ENCODE data around the gene EXO1. TPM values are rescaled to one million over a fixed set of nuclear protein-coding genes. Genes with fewer than 3 reads are reported as not detected.

The EXO1 gene
- total RNA-seq, 1 experiment from 2014 or later = 26.3 TPM

GRCh38 chr1:241891296-241891695 is 43.3 kb downstream of the EXO1 start:
- intact Hi-C loops (cut with micrococcal nuclease; ENCODE audit: unreplicated experiment) = no loop called here
- in situ Hi-C loops (cut with HindIII; ENCODE audit: low pct_unique_long_range_greater_than_20kb, low sequenced_read_pairs) = no loop called here
- ATAC-seq (no peak), DNase-seq (ENCODE audit: low read depth, low spot score) (no peak)
- H3K9me3 ChIP-seq (ENCODE audit: control insufficient read depth, insufficient read depth, low read depth, low read length) = no peaks in the 10 kb centered on the region
- no peak overlapping the region for H3K27ac ChIP-seq (ENCODE audit: low read length)
- CTCF ChIA-PET = no interaction called here
- TF ChIP-seq CTCF (IDR thresholded peaks at IDR 0.05) = no peak
- TF ChIP-seq POLR2AphosphoS5 (IDR thresholded peaks at IDR 0.05; ENCODE audit: low read depth, low read length) = no peak
- TF ChIP-seq SIN3A (IDR thresholded peaks at IDR 0.05; ENCODE audit: borderline replicate concordance, insufficient read depth, low read depth, low read length) = no peak
- TF ChIP-seq TCF7L2 (IDR thresholded peaks at IDR 0.05; ENCODE audit: low read depth, low read length) = no peak
- TF ChIP-seq REST (IDR thresholded peaks at IDR 0.05; ENCODE audit: insufficient read depth in 1 of 2, low read depth in 2 of 2, low read length in 1 of 2) = no peak
- no peaks in the 10 kb centered on the region for H3K4me1 ChIP-seq (ENCODE audit: control insufficient read depth, insufficient read depth, low read length)
- no peaks in the 10 kb centered on the region for H3K27me3 ChIP-seq (ENCODE audit: control insufficient read depth, insufficient read depth, low read length)
- no peak overlapping the region for H3K4me3 ChIP-seq (ENCODE audit: low read depth in 2 of 2, low read length in 2 of 2)
- no TSS peak for BruUV-seq (replicated peaks)
- H3K36me3 ChIP-seq (ENCODE audit: control insufficient read depth, insufficient read depth, low read length) = peaks cover 4% of the 10 kb centered on the region; the same call in 1 of the 2 replicates
- POLR2A ChIA-PET = interaction anchor here (0.6 kb wide), 1 partner anchor 299 kb away, joined by 3 read pairs; no protein-coding TSS in a partner anchor

GRCh38 chr1:241894016-241894415 is 46.0 kb downstream of the EXO1 start:
- ATAC-seq (no peak), DNase-seq (ENCODE audit: low read depth, low spot score) (no peak)
- BruUV-seq (replicated peaks) = no TSS peak
- no peaks in the 10 kb centered on the region for H3K9me3 ChIP-seq (ENCODE audit: control insufficient read depth, insufficient read depth, low read depth, low read length)
- H3K36me3 ChIP-seq (ENCODE audit: control insufficient read depth, insufficient read depth, low read length) = 0 out of 2 replicates have a peak, but pooled peaks cover 4% of the 10 kb centered on the region
- H3K4me3 ChIP-seq (ENCODE audit: low read depth in 2 of 2, low read length in 2 of 2) = no peak overlapping the region
- no peaks in the 10 kb centered on the region for H3K4me1 ChIP-seq (ENCODE audit: control insufficient read depth, insufficient read depth, low read length)
- H3K27me3 ChIP-seq (ENCODE audit: control insufficient read depth, insufficient read depth, low read length) = no peaks in the 10 kb centered on the region
- ChIA-PET POLR2A (interaction anchor here (0.7 kb wide), 1 partner anchor 48 kb away, joined by 5 read pairs; no protein-coding TSS in a partner anchor), CTCF (no interaction called here)
- in situ Hi-C loops (cut with HindIII; ENCODE audit: low pct_unique_long_range_greater_than_20kb, low sequenced_read_pairs) (no loop called here), intact Hi-C loops (cut with micrococcal nuclease; ENCODE audit: unreplicated experiment) (no loop called here)
- H3K27ac ChIP-seq (ENCODE audit: low read length) = no peak overlapping the region
- TF ChIP-seq POLR2AphosphoS5 (IDR thresholded peaks at IDR 0.05; ENCODE audit: low read depth, low read length) (no peak), SIN3A (IDR thresholded peaks at IDR 0.05; ENCODE audit: borderline replicate concordance, insufficient read depth, low read depth, low read length) (no peak), REST (IDR thresholded peaks at IDR 0.05; ENCODE audit: insufficient read depth in 1 of 2, low read depth in 2 of 2, low read length in 1 of 2) (no peak), TCF7L2 (IDR thresholded peaks at IDR 0.05; ENCODE audit: low read depth, low read length) (no peak), CTCF (IDR thresholded peaks at IDR 0.05) (no peak)
